NCI-H1105 (cell line): Measurements from ENCODE around the gene MYO5A.

ENCODE experiments used
- DNase-seq: peaks from one replicate; lab custom pipeline; 2025; lab: John Stamatoyannopoulos, UW

MYO5A gene

GRCh38 chr15:52329150-52329549 lies 199.5 kb downstream of the MYO5A start:
- no peak for DNase-seq

- DNase-seq = no peak
Observed at GRCh38 chr15:52328680-52329079, 200.0 kb downstream of the MYO5A start.

GRCh38 chr15:52326756-52327155 lies 201.9 kb downstream of the MYO5A start:
- no peak for DNase-seq

GRCh38 chr15:52324109-52324508 lies 204.6 kb downstream of the MYO5A start:
- DNase-seq = no peak

- no peak for DNase-seq
Observed at GRCh38 chr15:52318729-52319500, 209.8 kb downstream of the MYO5A start.

GRCh38 chr15:52317688-52318087 lies 211.0 kb downstream of the MYO5A start:
- no peak for DNase-seq

GRCh38 chr15:52317022-52317421 lies 211.7 kb downstream of the MYO5A start:
- DNase-seq = no peak

GRCh38 chr15:52309154-52309548 lies 219.5 kb downstream of the MYO5A start:
- DNase-seq = no peak

GRCh38 chr15:52308446-52309153 lies 220.1 kb downstream of the MYO5A start:
- DNase-seq = no peak

- DNase-seq = no peak
Observed at GRCh38 chr15:52307847-52308246, 220.8 kb downstream of the MYO5A start.

GRCh38 chr15:52306270-52306669 lies 222.4 kb downstream of the MYO5A start:
- DNase-seq = no peak

GRCh38 chr15:52303093-52303772 lies 225.4 kb downstream of the MYO5A start:
- no peak for DNase-seq

GRCh38 chr15:52301265-52301847 lies 227.3 kb downstream of the MYO5A start:
- DNase-seq = no peak

- peak; percentile 85 for DNase-seq
Observed at GRCh38 chr15:52295421-52296001, 233.2 kb downstream of the MYO5A start, which contains the start of gene MYO5C. MYO5C (minus strand) TSS chr15:52295804; CDS start chr15:52295636, 168 bp downstream.

GRCh38 chr15:52294881-52295420 lies 233.7 kb downstream of the MYO5A start:
- DNase-seq = no peak

- no peak for DNase-seq
Observed at GRCh38 chr15:52292780-52293392, 235.8 kb downstream of the MYO5A start.

GRCh38 chr15:52291204-52291603 lies 237.5 kb downstream of the MYO5A start:
- DNase-seq = no peak

GRCh38 chr15:52290800-52291199 lies 237.9 kb downstream of the MYO5A start:
- no peak for DNase-seq

GRCh38 chr15:52290329-52290728 lies 238.4 kb downstream of the MYO5A start:
- DNase-seq = no peak

- DNase-seq = no peak
Observed at GRCh38 chr15:52289629-52290081, 239.0 kb downstream of the MYO5A start.

- no peak for DNase-seq
Observed at GRCh38 chr15:52288986-52289385, 239.7 kb downstream of the MYO5A start.
